Epithelial cell of esophagus (primary cell): ENCODE data around the gene SBSN.

Experiments used
- DNase-seq: peaks from one replicate; pipeline ENCODE4 v3.0.0; 2010; ENCODE audit warnings: low read depth
- H3K4me3 ChIP-seq: 2 replicates; pipeline ENCODE4 v1.5.1; 2011; ENCODE audit warnings: mild to moderate bottlenecking, low read length, control low read depth
- TF ChIP-seq, protein P1 (sequence below): IDR thresholded peaks from 2 replicates; pipeline ENCODE4 v1.5.1; 2011; ENCODE audit warnings: low read depth, mild to moderate bottlenecking, low read length, control low read depth, inconsistent platforms; ENCODE audit not compliant: insufficient read depth; ENCODE audit errors: missing control alignments

The SBSN gene

DNA sequence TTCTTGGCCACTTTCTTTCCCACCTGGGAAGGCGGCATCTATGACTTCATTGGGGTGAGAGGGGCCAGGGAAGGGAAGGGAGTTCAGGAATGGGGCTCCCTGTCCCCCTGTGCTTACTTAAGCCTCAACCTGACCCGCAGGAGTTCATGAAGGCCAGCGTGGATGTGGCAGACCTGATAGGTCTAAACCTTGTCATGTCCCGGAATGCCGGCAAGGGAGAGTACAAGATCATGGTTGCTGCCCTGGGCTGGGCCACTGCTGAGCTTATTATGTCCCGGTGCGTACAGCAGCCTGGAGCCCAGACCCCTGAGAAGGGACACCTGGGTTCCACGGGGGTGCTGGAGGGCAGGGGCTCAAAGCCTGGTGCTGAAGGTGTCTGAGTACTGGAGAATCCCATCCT is 18.4 kb upstream of the SBSN start:
- no peak for DNase-seq
- H3K4me3 ChIP-seq = peak overlapping the region; percentile 75
- TF ChIP-seq, protein P1, sequence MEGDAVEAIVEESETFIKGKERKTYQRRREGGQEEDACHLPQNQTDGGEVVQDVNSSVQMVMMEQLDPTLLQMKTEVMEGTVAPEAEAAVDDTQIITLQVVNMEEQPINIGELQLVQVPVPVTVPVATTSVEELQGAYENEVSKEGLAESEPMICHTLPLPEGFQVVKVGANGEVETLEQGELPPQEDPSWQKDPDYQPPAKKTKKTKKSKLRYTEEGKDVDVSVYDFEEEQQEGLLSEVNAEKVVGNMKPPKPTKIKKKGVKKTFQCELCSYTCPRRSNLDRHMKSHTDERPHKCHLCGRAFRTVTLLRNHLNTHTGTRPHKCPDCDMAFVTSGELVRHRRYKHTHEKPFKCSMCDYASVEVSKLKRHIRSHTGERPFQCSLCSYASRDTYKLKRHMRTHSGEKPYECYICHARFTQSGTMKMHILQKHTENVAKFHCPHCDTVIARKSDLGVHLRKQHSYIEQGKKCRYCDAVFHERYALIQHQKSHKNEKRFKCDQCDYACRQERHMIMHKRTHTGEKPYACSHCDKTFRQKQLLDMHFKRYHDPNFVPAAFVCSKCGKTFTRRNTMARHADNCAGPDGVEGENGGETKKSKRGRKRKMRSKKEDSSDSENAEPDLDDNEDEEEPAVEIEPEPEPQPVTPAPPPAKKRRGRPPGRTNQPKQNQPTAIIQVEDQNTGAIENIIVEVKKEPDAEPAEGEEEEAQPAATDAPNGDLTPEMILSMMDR = no peak

DNA sequence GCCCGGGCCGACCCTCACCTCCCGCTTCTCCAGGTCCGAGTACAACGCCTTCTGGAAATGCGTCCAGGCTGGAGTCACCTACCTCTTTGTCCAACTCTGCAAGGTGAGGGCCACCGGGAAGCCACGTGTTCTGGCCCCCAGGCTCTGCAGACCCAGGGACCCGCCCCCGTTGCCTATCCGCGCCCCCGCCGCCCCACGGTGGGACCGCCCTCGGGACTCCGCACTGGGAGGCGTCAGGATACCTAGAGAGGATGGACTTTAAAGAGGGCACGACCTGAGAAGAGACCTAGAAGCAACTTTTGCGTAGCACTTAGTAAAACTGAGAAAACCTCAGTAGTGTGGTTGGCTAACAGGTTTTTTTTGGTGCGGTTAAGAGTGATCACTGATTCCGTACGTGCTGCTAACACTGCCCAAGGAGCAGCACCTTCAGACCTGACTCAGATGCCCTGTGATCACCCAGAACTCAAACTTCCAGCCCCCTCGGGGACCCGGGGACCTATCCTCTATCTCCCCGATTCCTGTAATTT is 17.8 kb upstream of the SBSN start:
- DNase-seq = peak; percentile 47
- peak overlapping the region; percentile 75 for H3K4me3 ChIP-seq
- TF ChIP-seq, protein P1 = no peak

DNA sequence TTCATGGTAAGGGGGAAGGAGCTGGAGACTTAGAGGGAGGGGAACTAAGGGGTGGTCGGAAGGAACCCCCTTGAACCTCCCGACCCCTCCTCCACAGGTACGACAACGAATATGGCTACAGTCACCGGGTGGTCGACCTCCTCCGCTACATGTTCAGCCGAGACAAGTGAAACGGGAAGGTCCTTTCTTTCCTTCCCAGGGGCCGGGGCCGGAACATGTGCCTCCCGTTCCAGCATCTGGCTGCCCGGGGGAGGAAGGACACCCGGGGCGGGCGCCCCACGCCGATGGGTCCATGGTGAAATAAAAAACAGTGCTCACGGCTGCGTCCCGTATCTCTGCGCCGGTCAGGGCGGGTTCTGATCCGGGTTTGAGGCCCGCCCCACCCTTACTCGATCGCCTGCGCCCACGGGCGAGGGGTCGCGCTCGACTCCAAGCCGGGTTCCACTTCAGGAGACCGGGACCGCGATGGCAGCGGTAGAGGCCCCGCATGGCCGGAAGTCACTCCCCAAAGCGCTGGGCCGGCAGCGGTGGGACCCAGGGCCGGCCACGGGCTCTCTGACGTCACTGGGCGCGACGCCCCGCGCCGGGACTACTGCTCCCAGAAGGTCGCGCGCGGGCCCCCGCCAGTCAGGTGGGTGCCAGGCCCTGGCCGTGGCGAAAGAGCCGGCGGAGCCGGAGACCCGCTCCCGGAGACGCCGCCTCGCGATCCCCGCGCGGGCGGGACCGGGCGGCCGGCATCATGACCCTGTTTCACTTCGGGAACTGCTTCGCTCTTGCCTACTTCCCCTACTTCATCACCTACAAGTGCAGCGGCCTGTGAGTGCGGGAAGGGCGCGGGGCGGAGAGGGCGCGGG is 17.1 kb upstream of the SBSN start, which contains the start of gene TMEM147:
Gene TMEM147, plus strand, starts transcription at position 626 of the 854 bp plus-strand sequence. Its CDS starts 114 bp downstream, at position 740.
- TF ChIP-seq, protein P1 = no peak
- peak; percentile 88 for DNase-seq
- H3K4me3 ChIP-seq = peak within 1 kb of the TSS; percentile 75

DNA sequence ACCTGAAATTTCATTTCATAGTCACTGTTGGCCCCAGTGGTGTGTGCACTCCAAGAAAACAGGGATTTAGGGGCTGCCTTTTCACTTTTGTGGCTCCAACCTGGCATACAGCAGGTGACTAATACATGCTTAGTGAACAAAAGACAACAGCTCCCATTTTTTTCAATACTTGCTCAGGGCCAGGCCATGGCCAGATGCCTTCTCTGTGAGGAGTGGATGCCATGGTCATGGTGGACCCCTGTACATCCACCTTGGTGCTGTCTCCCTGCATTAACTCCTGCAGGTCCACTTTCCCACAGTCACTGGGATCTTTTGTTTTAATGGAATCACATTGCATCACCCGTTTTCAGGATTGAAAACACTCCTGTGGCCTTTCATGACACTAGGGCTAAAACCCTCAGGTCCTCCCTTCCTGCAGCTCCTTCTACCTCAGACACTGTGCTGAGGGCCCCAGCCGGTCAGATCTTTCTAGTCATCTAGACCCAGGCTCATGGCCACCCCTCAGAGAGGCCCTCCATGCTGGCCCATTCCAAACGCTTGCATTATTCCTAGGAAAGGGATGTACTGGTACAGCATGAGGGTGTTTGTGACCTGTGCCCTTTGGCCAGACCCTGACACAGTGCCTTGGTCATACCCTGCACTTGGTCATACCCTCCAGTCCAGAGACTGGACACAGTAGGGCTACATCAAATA is 16.1 kb upstream of the SBSN start:
- DNase-seq = no peak
- TF ChIP-seq, protein P1 = no peak
- H3K4me3 ChIP-seq = peak overlapping the region; percentile 75

DNA sequence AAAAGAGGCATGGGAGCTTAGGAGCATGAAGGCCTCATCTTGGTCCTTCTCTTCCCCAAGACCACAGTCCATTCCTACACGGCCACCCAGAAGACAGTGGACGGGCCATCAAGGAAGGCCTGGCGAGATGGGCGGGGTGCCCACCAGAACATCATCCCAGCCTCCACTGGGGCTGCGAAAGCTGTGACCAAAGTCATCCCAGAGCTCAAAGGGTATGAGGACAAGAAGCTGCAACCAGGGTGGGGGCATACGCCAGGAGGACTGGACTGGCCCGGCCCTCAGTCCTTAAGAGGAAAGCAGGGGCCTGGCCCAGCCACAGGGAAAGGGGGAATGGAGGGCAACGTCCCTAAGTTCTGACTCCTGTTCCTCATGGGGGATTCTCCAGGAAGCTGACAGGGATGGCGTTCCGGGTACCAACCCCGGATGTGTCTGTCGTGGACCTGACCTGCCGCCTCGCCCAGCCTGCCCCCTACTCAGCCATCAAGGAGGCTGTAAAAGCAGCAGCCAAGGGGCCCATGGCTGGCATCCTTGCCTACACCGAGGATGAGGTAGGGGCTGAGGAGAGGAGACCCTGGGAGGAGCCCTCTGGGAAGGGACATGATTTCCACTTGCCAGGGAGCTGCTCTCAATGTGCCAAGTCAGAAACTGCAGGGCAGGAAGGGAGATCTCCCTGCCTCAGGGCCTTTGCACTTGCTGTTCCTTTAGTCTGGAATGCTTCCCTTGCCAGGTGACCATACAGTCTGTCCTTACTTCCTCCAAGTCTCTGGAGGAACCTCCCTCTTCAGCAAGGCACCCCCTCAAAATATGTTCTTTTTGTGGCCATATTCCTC is 15.4 kb upstream of the SBSN start:
- TF ChIP-seq, protein P1 = no peak
- no peak for DNase-seq
- H3K4me3 ChIP-seq = no peak overlapping the region

DNA sequence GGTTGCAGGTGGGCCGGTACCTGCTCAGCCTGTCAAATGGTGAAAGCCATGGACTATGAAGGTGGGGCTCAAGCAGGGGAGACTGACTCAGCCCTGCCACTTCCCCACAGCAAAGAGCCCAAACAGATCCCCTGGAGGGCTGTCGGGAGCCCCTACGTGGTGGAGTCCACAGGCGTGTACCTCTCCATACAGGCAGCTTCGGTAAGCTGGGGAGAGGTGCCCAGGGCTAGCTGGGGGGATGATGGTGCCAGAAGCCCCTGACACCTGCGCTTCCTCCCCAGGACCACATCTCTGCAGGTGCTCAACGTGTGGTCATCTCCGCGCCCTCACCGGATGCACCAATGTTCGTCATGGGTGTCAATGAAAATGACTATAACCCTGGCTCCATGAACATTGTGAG is 14.1 kb upstream of the SBSN start:
- H3K4me3 ChIP-seq = no peak overlapping the region
- TF ChIP-seq, protein P1 = no peak
- no peak for DNase-seq
